Stimulated activated CD8-positive, alpha-beta memory T cell treated with anti-CD3 and anti-CD28 coated beads, Interleukin-7, amount 100 ng/mL, for 1 hour (primary cell): ENCODE measurements around the gene C17orf107.
A peak's percentile ranks its signal among the peaks of the same experiment; 100 is the strongest.
"Not testable (repeated sequence)": the region's sequence is repeated elsewhere in the genome, so short reads cannot be mapped to it uniquely, and the experiment has no call there.

ENCODE experiments used
- DNase-seq, 2 donors: peaks; one replicate each; pipeline ENCODE4 v3.0.0-alpha.2; 2020; ENCODE audit warnings: low read depth in 2 of 2

The C17orf107 gene

DNA sequence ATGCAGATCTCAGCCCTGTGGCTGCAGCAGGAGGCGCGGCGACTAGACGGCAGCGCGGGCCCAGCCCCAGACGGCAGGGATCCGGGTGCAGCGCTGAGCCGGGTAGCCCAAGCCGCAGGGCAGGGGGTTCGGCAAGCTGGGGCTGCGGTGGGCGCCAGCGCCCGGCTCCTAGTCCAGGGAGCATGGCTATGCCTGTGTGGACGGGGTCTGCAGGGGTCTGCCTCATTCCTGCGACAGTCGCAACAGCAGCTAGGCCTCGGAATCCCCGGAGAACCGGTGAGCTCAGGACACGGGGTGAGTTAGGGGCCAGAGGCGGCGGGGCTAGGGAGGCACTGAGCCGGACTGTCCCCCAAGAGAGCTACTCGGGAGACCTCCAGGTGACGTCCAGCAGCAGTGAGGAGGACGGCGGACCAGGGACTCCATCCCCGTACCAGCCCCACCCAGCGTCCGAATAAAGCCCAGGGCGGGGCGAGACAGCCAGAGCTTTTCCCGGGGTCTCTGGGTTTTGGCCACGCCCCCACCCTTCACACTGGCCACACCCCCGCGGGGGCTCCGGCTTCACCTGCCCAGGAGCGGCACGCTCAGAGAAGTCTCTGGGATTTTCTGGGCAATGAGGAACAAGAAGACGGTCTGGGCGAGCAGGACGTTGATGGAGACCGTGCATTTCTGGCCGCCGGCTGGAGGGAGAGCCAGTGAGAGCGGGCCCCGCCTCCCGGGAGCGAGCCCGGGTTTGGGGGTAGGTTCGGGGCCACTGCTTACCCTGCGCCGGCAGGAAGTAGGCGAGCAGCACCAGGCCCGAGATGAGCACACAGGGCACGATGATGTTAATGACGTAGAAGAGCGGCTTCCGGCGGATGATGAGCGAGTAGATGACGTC, 1.1 kb downstream of the C17orf107 start:
- DNase-seq = no peak

DNA sequence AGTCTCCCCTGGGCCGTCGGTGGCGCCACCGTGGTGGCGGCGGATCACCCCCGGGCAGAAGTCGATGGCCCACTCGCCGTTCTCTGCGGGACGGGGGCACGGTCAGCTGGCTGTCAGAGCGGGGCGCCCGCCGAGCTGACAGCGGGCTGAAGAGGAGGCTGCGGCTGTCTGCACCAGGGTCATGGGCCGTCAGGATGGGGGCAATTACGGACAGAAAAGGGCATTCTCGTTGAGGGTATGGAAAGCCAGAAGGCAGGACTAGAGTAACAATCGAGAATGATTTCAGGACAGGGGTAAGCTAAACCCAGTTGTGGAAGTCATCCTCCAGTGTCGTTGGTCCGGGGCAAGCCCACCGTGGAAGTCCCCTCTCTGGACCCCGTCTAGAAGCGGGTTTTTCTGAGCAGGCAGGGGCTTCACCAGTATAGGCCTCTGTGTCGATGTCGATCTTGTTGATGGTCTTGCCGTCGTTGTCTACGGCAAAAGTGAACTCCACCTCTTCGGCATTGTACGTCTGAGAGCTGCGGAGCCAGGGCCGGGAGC, 1.8 kb downstream of the C17orf107 start:
- no peak for DNase-seq

DNA sequence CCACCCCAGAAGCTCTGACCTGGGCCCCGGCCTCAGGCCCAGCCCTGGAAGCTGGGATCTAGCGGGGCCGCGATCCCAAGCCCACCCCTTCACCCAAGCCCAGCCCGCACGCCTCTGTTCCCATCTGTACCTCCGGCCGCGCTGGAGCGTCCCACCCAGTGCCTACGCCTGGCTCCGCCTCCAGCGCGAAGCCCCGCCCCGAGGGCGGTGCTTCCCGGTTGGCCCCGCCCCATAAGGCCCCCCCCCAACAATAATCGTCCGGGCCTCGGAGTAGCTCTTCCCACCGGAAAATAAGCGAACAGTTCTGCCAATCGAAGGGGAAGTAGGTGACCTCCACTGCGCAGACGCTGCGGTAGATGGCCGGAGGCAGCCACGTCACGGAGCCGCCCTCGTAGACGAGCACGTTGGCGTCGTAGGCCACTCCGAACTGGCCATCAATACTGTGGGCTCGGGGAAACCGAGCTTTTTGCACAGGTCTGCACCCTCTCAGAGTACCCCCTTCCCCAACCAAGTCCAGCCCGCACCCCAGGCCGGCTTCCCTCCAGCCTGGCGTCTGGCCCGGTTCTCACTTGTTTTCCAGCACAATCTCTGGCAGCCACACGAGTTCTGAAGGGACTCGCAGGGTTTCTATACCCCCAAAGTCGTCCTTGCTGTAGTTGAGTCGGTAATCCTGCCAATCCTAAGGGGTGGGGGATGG, 2.5 kb downstream of the C17orf107 start:
- no peak for DNase-seq

DNA sequence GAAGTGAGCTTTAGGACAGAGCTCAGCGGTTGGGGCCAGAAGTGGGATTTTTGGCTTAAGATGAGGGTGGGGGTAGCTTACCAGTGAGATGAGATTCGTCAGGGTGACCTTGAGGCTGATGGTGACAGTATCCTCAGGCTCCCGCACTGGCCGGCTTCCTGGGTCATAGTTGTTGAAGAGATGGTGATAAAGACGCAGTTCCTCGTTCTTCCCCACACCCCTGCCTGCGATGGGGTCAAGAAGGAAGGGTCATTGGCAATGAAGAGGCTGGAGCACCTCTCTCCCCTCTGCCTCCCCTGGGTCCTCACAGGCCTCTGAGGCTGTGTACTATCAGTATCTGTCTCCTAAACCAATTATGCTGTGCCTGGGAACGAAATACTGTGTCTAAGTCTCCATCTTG, 3.2 kb downstream of the C17orf107 start:
- DNase-seq = no peak

DNA sequence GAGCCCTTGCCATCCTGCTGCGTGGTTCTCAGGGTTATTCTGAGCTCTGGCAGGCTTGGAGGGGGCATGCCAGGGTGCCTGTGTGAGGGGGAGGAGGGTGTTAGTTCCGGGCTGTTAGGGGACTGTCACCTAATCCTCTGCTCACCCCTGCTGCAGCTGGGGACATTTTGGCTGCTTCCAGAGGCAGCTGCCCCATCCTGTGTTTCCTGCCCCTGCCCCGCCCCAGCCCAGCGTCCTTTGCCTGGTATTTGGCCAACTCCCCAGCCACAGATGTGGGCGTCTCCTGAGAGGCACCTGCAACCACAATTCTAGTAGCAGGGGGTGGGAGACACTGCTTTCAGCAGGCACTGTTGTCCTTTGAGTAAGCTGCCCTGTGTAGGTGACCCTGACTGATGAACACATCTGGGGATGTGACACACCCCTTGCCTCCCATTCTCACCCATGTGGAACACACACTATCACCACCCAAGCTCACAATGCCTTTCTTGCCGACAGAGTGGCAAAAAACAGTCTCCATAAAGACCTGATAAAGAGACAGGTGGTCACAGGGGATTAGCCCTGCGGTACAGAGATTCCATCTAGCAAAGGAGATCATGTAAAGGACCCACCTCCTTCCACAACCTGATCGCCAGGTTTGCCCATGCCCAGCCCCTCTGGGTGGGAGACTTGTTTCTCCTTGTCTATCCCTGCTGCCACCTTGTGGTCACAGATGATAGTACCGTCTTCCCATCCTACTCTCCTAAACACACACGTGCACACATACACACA, 3.9 kb downstream of the C17orf107 start, which contains the start of gene CHRNE:
TSS of gene CHRNE (minus strand) at position 48 of the 768 bp plus-strand sequence. CDS start at position 13, 35 bp downstream.
- peak in 1 of 2 donors; percentile 59 for DNase-seq

DNA sequence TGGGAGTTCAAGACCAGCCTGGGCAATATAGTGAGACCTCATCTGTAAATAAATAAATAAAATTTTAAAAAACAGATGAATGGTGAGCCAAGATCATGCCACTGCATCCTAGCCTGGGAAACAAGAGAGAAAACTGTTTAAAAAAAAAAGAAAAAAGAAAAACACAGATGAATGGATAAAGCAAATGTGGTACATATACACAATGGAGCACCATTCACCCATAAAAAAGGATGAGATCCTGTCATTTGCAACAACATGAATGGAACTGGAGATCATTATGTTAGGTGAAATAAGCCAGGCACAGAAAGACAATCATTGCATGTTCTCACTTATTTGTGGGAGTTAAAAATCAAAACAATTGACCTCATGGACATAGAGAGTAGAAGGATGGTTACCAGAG, 7.3 kb downstream of the C17orf107 start:
- DNase-seq = not testable (repeated sequence)

DNA sequence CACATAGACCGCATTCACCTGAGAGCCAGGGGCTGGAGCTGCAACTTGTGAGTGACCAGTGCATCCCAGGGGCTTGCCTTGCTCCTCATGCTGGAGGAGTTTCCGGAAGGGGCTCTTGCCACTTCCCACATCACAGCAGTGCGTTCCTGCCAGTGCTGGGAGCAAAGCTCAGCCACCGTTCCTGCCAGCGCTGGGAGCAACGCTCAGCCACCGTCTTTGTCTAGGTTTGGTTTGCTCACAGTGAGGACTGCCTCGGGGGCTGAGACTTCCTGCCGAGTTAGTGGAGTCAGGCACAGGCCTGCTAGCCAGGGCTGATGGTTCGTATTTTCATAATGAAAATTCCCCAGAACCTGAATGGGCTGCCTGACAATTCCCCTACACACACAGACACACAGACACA, 9.0 kb downstream of the C17orf107 start:
- DNase-seq = no peak

DNA sequence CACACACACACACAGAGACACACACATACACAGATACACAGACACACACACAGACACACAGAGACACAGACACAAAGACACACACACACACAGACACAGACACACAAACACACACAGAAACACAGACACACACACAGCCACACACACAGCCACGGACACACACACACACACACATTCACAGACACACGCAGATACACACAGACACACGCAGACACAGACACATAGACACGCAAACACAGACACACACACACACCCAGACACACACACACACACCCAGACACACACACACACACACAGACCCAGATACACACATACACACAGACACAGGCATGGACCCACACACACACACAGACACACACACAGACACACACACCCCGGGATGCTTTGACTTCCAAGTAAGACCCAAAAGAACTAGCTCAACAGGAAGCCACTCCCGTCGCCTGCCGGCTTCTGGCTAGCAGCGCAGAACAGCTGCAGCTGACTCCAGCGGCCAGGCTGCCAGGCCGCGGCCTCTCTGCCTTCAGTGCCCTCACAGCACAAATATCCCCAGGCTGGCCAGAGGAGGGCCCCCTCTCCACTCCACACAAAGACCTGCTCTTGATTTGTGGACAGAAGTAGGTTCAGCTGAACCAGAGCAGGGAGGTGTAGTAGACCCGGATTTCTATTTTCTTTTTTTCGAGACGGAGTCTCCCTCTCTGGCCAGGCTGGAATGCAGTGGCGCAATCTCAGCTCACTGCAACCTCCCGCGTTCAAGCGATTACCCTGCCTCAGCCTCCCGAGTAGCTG, 9.6 kb downstream of the C17orf107 start:
- peak; percentile 49 to 52 for DNase-seq

DNA sequence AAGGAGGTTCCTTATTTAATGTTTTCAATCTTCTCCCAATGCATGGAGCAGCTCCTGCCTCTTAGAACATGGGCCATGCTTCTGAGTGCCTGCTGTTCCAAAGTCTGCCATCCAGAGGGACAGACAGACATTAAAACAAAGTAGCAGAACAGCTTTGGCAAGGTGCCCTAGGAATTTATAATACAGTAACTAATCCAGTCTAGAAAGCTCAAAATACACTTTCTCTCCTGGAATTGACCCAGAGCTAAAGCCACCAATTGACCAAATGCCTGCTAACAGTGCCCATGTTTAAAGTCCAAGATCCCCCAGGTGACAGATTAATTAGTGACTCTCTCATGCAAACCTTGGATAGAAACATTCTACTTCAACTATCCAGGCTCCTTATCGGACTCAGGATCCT, 14.7 kb downstream of the C17orf107 start:
- DNase-seq = no peak

DNA sequence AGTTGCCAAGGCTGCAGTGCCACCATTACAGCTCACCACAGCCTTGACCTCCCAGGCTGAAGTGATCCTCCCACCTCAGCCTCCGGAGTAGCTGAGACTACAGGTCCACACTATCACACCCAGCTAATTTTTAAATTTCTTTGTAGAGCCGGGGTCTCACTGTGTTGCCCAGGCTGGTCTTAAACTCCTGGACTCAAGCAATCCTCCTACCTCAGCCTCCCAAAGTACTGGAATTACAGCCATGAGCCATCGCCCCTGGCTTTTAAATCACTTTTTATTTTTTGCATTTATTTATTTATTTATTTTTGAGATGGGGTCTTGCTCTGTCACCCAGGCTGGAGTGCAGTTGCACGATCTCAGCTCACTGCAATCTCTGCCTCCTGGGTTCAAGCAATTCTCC, 15.2 kb downstream of the C17orf107 start:
- DNase-seq = not testable (repeated sequence)

DNA sequence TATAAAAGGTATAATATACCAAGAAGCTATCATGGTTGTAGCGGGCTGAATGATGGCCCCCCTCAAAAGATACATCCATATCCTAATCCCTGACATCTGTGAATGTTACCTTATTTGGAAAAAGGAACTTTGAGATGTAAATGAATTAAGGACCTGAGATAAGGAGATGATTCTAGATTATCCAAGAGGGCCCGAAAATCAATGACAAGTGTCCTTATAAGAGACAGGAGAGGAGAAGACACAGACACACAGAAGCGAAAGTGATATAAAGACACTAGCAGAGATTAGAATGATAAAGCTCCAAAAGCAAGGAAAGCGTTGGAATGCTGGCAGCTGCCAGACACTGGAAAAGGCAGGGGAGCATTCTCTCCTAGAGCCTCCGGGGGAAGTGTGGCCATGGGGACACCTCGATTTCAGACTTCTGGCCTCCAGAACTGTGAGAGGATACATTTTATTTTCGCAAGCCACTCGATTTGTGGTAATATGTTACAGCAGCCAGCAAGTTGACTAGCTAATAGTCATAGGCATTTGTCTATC, 20.2 kb downstream of the C17orf107 start:
- no peak for DNase-seq

DNA sequence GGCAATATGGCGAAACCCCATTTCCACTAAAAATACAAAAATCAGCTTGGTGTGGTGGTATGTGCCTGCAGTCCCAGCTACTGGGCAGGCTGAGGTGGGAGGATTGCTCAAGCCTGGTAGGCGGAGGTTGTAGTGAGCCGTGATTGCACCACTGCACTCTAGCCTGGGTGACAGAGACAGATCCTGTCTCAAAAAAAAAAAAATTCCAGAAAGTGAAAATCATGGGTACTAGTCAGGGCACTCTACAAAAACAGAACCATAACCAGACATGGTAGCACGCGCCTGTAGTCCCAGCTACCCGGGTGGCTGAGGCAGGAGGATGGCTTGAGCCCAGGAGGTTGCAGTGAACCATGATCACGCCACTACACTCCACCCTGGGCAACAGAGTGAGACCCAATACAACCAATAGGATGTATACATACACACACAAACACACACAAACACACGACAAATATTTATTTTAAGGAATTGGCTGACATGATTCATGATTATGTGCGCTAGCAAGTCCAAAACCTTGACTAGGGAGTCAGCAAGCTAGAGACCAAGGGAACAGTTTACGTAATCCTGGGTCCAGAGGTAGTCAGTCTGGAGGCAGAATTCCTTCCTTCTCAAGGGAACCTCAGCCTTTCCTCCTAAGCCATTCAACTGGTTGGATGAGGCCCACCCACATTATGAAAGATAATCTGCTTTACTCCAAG, 21.2 kb downstream of the C17orf107 start:
- DNase-seq = no peak

DNA sequence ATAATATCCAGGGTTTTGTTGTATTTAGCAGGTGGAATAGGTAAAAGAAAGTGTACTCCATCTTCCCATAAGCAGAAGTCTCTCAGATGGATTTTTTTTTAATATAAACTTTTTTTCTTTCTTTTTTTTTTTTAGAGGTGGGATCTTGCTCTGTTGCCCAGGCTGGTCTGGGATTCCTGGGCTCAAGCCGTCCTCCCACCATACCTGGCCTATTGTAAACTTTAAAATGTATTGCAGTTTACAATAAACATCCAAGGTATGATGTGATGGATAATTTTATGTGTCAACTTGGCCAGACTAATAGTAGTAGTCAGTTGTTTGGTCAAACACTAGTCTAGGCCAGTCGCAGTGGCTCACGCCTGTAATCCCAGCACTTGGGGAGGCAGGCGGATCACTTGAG, 22.0 kb downstream of the C17orf107 start:
- DNase-seq = no peak

DNA sequence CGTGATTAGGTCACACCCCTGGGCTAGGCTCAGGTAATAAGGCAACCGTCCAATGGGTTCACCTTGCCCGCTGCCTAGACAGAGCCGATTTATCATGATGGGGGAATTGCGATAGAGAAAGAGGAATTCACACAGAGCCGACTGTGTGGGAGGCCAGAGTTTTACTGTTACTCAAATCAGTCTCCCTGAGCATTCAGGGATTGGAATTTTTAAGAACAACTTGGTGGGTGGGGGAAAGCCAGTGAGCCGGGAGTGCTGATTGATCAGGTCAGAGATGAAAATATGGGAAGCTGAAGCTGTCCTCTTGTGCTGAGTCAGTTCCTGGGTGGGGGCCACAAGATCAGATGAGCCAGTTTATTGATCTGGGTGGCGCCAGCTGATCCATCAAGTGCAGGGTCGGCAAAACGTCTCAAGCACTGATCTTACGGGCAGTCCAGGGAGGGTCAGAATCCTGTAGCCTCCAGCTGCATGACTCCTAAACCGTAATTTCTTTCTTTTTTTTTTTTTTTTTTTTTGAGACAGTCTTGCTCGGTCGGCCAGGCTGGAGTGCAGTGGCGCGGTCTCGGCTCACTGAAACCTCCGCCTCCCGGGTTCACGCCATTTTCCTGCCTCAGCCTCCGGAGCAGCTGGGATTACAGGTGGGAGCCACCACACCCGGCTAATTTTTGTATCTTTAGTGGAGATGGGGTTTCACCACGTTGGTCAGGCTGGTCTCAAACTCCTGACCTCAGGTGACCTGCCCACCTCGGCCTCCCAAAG, 27.4 kb downstream of the C17orf107 start:
- not testable (repeated sequence) for DNase-seq

DNA sequence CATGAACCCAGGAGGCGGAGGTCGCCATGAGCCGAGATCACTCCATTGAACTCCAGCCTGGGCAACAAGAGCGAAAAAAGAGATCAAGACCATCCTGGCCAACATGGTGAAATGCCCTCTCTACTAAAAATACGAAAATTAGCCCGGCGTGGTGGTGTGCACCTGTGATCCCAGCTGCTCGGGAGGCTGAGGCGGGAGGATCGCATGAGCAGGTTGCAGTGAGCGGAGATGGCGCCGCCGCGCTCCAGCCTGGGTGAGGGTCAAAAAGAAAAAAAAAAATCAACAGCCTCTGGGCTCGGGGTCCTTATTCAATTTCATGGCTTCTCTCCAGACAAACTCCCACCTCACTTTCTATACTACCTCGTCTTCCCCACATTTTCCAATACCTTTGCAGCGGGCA, 29.5 kb downstream of the C17orf107 start:
- DNase-seq = no peak

DNA sequence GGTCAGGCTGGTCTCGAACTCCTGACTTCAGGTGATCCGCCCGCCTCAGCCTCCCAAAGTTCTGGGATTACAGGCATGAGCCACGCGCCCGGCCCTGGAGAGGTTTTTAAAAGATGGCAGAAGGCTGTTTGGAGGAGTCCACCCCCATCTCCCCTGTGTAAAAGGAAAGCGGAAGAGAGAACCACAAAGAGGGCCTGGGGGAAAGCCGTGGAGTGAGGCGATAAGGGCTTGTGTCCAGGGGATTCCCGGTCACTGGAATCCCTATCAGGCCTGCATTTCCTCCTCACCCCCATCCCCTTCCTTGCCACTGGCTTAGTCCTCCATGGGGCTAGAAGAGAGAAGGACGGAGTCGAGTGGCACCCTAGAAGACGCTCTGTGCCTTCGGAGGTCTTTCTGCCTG, 32.6 kb downstream of the C17orf107 start, which contains the start of gene GP1BA:
TSS of gene GP1BA (plus strand) at position 315 of the 400 bp plus-strand sequence. CDS start 328 bp downstream, outside the sequence.
- no peak for DNase-seq

DNA sequence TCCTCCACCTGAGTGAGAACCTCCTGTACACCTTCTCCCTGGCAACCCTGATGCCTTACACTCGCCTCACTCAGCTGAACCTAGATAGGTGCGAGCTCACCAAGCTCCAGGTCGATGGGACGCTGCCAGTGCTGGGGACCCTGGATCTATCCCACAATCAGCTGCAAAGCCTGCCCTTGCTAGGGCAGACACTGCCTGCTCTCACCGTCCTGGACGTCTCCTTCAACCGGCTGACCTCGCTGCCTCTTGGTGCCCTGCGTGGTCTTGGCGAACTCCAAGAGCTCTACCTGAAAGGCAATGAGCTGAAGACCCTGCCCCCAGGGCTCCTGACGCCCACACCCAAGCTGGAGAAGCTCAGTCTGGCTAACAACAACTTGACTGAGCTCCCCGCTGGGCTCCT, 33.4 kb downstream of the C17orf107 start:
- DNase-seq = no peak

DNA sequence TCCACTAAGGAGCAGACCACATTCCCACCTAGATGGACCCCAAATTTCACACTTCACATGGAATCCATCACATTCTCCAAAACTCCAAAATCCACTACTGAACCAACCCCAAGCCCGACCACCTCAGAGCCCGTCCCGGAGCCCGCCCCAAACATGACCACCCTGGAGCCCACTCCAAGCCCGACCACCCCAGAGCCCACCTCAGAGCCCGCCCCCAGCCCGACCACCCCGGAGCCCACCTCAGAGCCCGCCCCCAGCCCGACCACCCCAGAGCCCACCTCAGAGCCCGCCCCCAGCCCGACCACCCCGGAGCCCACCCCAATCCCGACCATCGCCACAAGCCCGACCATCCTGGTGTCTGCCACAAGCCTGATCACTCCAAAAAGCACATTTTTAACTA, 34.3 kb downstream of the C17orf107 start:
- no peak for DNase-seq
